Stomach (tissue), 4 donors: ENCODE data around the gene PPM1L.

Source experiments
- POLR2A ChIP-seq, 4 donors: fragments of 450-650 bp; IDR thresholded peaks; one replicate each; pipeline ENCODE4 v1.6.1; 2016; ENCODE audit warnings: antibody characterized with exemption in 4 of 4, control low read depth in 2 of 4, mild to moderate bottlenecking in 1 of 4, moderate library complexity in 1 of 4
- POLR2AphosphoS5 ChIP-seq, 3 donors: sonication (generic); formaldehyde crosslinking; IDR thresholded peaks; one replicate each; pipeline ENCODE4 v1.6.1; 2016; ENCODE audit warnings: antibody characterized with exemption in 3 of 3
- TF ChIP-seq, protein P1 (sequence below), 7 experiments: fragments of 450-650 bp in 4 of 7; fragments of 200-600 bp in 3 of 7; sonication (generic) in 3 of 7; IDR thresholded peaks; one replicate each; pipeline ENCODE4 v1.5.1; 2016 to 2019; ENCODE audit warnings: antibody characterized with exemption in 7 of 7, control low read depth in 2 of 7, mild to moderate bottlenecking in 1 of 7

DNA sequence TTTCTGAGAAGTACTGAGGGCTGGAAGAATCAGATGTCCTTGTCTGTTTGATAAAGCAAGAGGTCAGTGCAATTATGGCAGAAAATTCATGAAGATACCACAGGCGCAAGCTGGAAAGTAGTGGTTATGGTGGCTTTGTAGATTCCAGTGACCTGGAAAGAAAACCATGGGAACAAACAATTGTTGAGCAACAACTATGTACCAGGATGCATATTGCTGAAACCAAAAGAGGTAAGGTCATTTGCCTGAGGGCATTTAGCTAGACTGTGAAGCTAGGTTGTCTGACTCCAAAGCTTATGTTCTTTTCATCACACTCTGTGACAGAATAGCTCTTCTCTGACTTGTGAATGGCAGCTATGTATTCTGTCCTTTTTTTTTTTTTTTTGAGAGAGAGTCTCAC lies 275.1 kb downstream of the PPM1L start:
- TF ChIP-seq, protein P1, sequence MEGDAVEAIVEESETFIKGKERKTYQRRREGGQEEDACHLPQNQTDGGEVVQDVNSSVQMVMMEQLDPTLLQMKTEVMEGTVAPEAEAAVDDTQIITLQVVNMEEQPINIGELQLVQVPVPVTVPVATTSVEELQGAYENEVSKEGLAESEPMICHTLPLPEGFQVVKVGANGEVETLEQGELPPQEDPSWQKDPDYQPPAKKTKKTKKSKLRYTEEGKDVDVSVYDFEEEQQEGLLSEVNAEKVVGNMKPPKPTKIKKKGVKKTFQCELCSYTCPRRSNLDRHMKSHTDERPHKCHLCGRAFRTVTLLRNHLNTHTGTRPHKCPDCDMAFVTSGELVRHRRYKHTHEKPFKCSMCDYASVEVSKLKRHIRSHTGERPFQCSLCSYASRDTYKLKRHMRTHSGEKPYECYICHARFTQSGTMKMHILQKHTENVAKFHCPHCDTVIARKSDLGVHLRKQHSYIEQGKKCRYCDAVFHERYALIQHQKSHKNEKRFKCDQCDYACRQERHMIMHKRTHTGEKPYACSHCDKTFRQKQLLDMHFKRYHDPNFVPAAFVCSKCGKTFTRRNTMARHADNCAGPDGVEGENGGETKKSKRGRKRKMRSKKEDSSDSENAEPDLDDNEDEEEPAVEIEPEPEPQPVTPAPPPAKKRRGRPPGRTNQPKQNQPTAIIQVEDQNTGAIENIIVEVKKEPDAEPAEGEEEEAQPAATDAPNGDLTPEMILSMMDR (IDR thresholded peaks at IDR 0.05): no peak
- TF ChIP-seq POLR2A (IDR thresholded peaks at IDR 0.05) (no peak), POLR2AphosphoS5 (IDR thresholded peaks at IDR 0.05) (no peak)
